HCT116 (cell line): Measurements from ENCODE around the gene DOHH. TPM values are rescaled to one million over a fixed set of nuclear protein-coding genes. Genes with fewer than 3 reads are reported as not detected.

Source experiments
- ATAC-seq: fragments of 200-7000 bp; cut with Tn5 transposase; 2 replicates; pipeline ENCODE4 v1.9.1; 2020; ENCODE audit warnings: mild to moderate bottlenecking, moderate library complexity
- BruUV-seq: library from RNA; stranded (reverse); fragments of 400-500 nt; replicated peaks from 2 replicates; lab custom pipeline; 2021; lab: Mats Ljungman, UMichigan
- CTCF ChIA-PET: fragments of 300-600 bp; sonication (Branson Sonifier 250); formaldehyde crosslinking; loops from one replicate; lab custom pipeline; 2021; ENCODE audit warnings: antibody characterized with exemption; lab: Charles Lee
- POLR2A ChIA-PET: fragments of 300-600, 350-600 bp; sonication (Branson Sonifier 250); formaldehyde crosslinking; loops from one replicate; lab custom pipeline; 2021; ENCODE audit warnings: antibody characterized with exemption; lab: Charles Lee
- RAD21 ChIA-PET, 2 experiments: fragments of 300-600 bp; sonication (Branson Sonifier 250); formaldehyde crosslinking; loops; one replicate each; lab custom pipeline; 2023; ENCODE audit warnings: low total read pairs in 2 of 2; ENCODE audit not compliant: uncharacterized antibody in 2 of 2, unreplicated experiment in 2 of 2, low non-redundant PET in 1 of 2; lab: Charles Lee
- DNase-seq: peaks from one replicate; pipeline ENCODE4 v3.0.0-alpha.2; 2010; ENCODE audit warnings: low read depth, low spot score
- H2AFZ ChIP-seq: fragments of 200-600 bp; shearing (Covaris generic), sonication (generic); 2 replicates; pipeline ENCODE4 v1.6.1; 2017; ENCODE audit warnings: low read depth, mixed run types, mixed read lengths, antibody characterized with exemption, low read length; ENCODE audit not compliant: poor library complexity, severe bottlenecking
- H3K27ac ChIP-seq: 2 replicates; pipeline ENCODE4 v1.5.1; 2012; ENCODE audit warnings: low read depth, low read length
- H3K27me3 ChIP-seq: fragments of 200-600 bp; sonication (generic); 2 replicates; pipeline ENCODE4 v1.6.1; 2016; ENCODE audit warnings: mixed run types, low read length, mixed read lengths; ENCODE audit not compliant: insufficient read depth
- H3K36me3 ChIP-seq, 2 experiments: fragments of 200-500 bp in 1 of 2; fragments of 200-600 bp in 1 of 2; sonication (Bioruptor generic) in 1 of 2; sonication (generic) in 1 of 2; 2 replicates each; pipeline versions ENCODE4 v1.5.1 to v1.6.1; 2014 to 2016; ENCODE audit warnings: low read length in 2 of 2, inconsistent platforms in 1 of 2, mixed read lengths in 1 of 2, mixed run types in 1 of 2; ENCODE audit not compliant: insufficient read depth in 2 of 2, control insufficient read depth in 1 of 2
- H3K4me1 ChIP-seq, 2 experiments: fragments of 200-600 bp in 1 of 2; sonication (generic) in 1 of 2; 2 replicates each; pipeline versions ENCODE4 v1.5.1 to v1.6.1; 2012 to 2017; ENCODE audit warnings: low read length in 2 of 2, inconsistent platforms in 1 of 2, mild to moderate bottlenecking in 1 of 2, mixed read lengths in 1 of 2, mixed run types in 1 of 2, moderate library complexity in 1 of 2; ENCODE audit not compliant: insufficient read depth in 2 of 2, control insufficient read depth in 1 of 2
- H3K4me2 ChIP-seq: fragments of 200-600 bp; sonication (generic); 2 replicates; pipeline ENCODE4 v1.6.1; 2017; ENCODE audit warnings: mixed run types, low read length, mixed read lengths
- H3K4me3 ChIP-seq, 2 experiments: fragments of 200-600 bp in 1 of 2; sonication (generic) in 1 of 2; replicated peaks in 1 of 2; 2 replicates each; pipeline ENCODE4 v1.5.1; 2011 to 2016; ENCODE audit warnings: low read length in 2 of 2, control low read depth in 1 of 2, low read depth in 1 of 2, mild to moderate bottlenecking in 1 of 2, mixed read lengths in 1 of 2, mixed run types in 1 of 2
- H3K79me2 ChIP-seq: fragments of 200-600 bp; sonication (generic); 2 replicates; pipeline ENCODE4 v1.6.1; 2017; ENCODE audit warnings: mild to moderate bottlenecking, mixed run types, low read length, moderate library complexity, mixed read lengths; ENCODE audit not compliant: insufficient read depth
- H3K9ac ChIP-seq: fragments of 200-600 bp; sonication (generic); 2 replicates; pipeline ENCODE4 v1.6.1; 2016; ENCODE audit warnings: low read length, mixed read lengths
- H3K9me2 ChIP-seq: fragments of 200-600 bp; sonication (generic), shearing (Covaris generic); 2 replicates; pipeline ENCODE4 v1.6.1; 2017; ENCODE audit warnings: mixed run types, mild to moderate bottlenecking, moderate library complexity; ENCODE audit not compliant: insufficient read depth
- H3K9me3 ChIP-seq, 2 experiments: fragments of 200-500 bp in 1 of 2; fragments of 200-600 bp in 1 of 2; sonication (Bioruptor generic) in 1 of 2; sonication (generic) in 1 of 2; 2 replicates each; pipeline ENCODE4 v1.6.1; 2014 to 2017; ENCODE audit warnings: low read length in 2 of 2, mixed read lengths in 2 of 2, inconsistent platforms in 1 of 2, low read depth in 1 of 2, mild to moderate bottlenecking in 1 of 2, mixed run types in 1 of 2, moderate library complexity in 1 of 2; ENCODE audit not compliant: control insufficient read depth in 1 of 2, insufficient read depth in 1 of 2
- H4K20me1 ChIP-seq: fragments of 200-600 bp; sonication (generic), shearing (Covaris generic); 2 replicates; pipeline ENCODE4 v1.6.1; 2017; ENCODE audit warnings: mixed run types, mild to moderate bottlenecking, moderate library complexity; ENCODE audit not compliant: insufficient read depth
- CEBPB ChIP-seq: IDR thresholded peaks from 2 replicates; pipeline ENCODE4 v1.6.1; 2012; ENCODE audit warnings: low read depth
- EGR1 ChIP-seq: IDR thresholded peaks from 2 replicates; pipeline ENCODE4 v1.6.1; 2012; ENCODE audit warnings: low read depth
- FOSL1 ChIP-seq: IDR thresholded peaks from 2 replicates; pipeline ENCODE4 v1.6.1; 2012; ENCODE audit warnings: low read depth
- MAX ChIP-seq: IDR thresholded peaks from 2 replicates; pipeline ENCODE4 v1.6.1; 2012
- POLR2A ChIP-seq: IDR thresholded peaks from 2 replicates; pipeline ENCODE4 v1.7.0; 2011; ENCODE audit warnings: borderline replicate concordance; ENCODE audit not compliant: insufficient read depth, insufficient read length; ENCODE audit errors: extremely low read depth
- SIN3A ChIP-seq: IDR thresholded peaks from 2 replicates; pipeline ENCODE4 v1.6.1; 2012; ENCODE audit warnings: low read depth
- SP1 ChIP-seq: IDR thresholded peaks from 2 replicates; pipeline ENCODE4 v1.6.1; 2012; ENCODE audit warnings: low read depth
- YY1 ChIP-seq: IDR thresholded peaks from 2 replicates; pipeline ENCODE4 v1.6.1; 2011; ENCODE audit warnings: low read length, low read depth, moderate library complexity, mild to moderate bottlenecking; ENCODE audit not compliant: insufficient replicate concordance; ENCODE audit errors: extremely low read depth
- ZBTB33 ChIP-seq: IDR thresholded peaks from 2 replicates; pipeline ENCODE4 v1.6.1; 2011; ENCODE audit warnings: mild to moderate bottlenecking, low read length, moderate library complexity; ENCODE audit not compliant: insufficient replicate concordance; ENCODE audit errors: extremely low read depth
- ZNF274 ChIP-seq: fragments of 200-500 bp; sonication (Bioruptor generic); IDR thresholded peaks from 2 replicates; pipeline ENCODE4 v1.6.1; 2014; ENCODE audit warnings: mild to moderate bottlenecking, low read depth, low read length, inconsistent platforms
- intact Hi-C: fragments of 100-400 bp; cut with micrococcal nuclease; formaldehyde crosslinking; loops from 2 replicates; pipeline ENCODE4 v1.10.0; 2022
- total RNA-seq: library from RNA; stranded (reverse); gene quantifications from one replicate; pipeline ENCODE4 v1.2.1, GENCODE V29; 2021; ENCODE audit not compliant: unreplicated experiment

DOHH gene
- total RNA-seq, 1 experiment from 2014 or later, result 20.9 TPM

- TF ChIP-seq FOSL1, result no peak
- no peak for TF ChIP-seq SIN3A
- TF ChIP-seq CEBPB, result no peak
- TF ChIP-seq EGR1, result no peak
- TF ChIP-seq POLR2A, result no peak
- no peak for TF ChIP-seq ZBTB33
- TF ChIP-seq MAX, result no peak
- no peak for TF ChIP-seq SP1
- no peak for TF ChIP-seq YY1
- TF ChIP-seq ZNF274, result no peak
- intact Hi-C loops, result no loop called here
- peaks cover 0 to 5% of the 10 kb centered on the region in 2 experiments; a peak in 1 of 4 replicates for H3K4me1 ChIP-seq
- H3K9ac ChIP-seq, result no peak overlapping the region
- DNase-seq, result no peak
- peaks cover 3% of the 10 kb centered on the region; the same call in 1 of the 2 replicates for H4K20me1 ChIP-seq
- POLR2A ChIA-PET, result no interaction called here
- no peaks in the 10 kb centered on the region for H3K9me2 ChIP-seq
- no peaks in the 10 kb centered on the region for H3K27me3 ChIP-seq
- CTCF ChIA-PET, result no interaction called here
- H3K27ac ChIP-seq, result no peak overlapping the region
- no peaks in the 10 kb centered on the region for H3K9me3 ChIP-seq
- BruUV-seq, result no TSS peak
- H3K36me3 ChIP-seq, result peaks cover 13 to 41% of the 10 kb centered on the region in 2 experiments
- H3K4me2 ChIP-seq, result no peak overlapping the region
- RAD21 ChIA-PET, result no interaction called here
- ATAC-seq, result no peak
- peaks cover 11% of the 10 kb centered on the region; the same call in 1 of the 2 replicates for H3K79me2 ChIP-seq
- no peak overlapping the region for H2AFZ ChIP-seq
- H3K4me3 ChIP-seq, result no peak overlapping the region
Measured at GRCh38 chr19:3454656-3455392, 45.6 kb downstream of the DOHH start.
